ENCODE results near the gene SGMS1.

DNA sequence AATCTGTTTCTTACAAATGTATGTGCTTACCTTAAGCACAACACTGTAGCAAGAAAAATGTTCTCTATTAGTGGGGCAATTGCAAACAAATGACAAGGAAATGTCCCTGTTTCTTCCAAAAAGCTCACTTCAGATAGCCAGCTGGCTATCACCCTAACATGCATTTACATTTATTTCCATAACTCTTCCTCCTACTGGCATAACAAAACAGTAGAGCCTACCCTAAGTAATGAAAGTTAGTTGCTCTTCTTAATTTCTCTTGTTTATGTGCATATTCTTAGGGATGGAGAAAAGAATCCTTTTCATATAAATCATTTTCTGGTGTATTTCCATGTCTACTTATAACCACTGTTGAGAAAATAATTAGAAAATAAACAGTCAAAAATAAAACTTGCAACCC is 100.4 kb downstream of the SGMS1 start:
- TF ChIP-seq, protein P1, sequence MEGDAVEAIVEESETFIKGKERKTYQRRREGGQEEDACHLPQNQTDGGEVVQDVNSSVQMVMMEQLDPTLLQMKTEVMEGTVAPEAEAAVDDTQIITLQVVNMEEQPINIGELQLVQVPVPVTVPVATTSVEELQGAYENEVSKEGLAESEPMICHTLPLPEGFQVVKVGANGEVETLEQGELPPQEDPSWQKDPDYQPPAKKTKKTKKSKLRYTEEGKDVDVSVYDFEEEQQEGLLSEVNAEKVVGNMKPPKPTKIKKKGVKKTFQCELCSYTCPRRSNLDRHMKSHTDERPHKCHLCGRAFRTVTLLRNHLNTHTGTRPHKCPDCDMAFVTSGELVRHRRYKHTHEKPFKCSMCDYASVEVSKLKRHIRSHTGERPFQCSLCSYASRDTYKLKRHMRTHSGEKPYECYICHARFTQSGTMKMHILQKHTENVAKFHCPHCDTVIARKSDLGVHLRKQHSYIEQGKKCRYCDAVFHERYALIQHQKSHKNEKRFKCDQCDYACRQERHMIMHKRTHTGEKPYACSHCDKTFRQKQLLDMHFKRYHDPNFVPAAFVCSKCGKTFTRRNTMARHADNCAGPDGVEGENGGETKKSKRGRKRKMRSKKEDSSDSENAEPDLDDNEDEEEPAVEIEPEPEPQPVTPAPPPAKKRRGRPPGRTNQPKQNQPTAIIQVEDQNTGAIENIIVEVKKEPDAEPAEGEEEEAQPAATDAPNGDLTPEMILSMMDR (IDR thresholded peaks at IDR 0.05): no peak
- no peak for TF ChIP-seq RCOR1 (IDR thresholded peaks at IDR 0.05; ENCODE audit: low read length)
- TF ChIP-seq RAD21 (IDR thresholded peaks at IDR 0.05; ENCODE audit: low read length): no peak
